GM12864 (cell line): ENCODE data around the gene DLG4.

Source experiments
- DNase-seq: peaks from one replicate; pipeline ENCODE4 v3.0.0-alpha.2; 2011; ENCODE audit warnings: low read depth
- H3K4me3 ChIP-seq: 2 replicates; pipeline ENCODE4 v1.5.1; 2011; ENCODE audit warnings: mild to moderate bottlenecking, low read depth, low read length, control low read depth
- CTCF ChIP-seq: IDR thresholded peaks from 2 replicates; pipeline ENCODE4 v1.5.1; 2011; ENCODE audit warnings: low read depth, mild to moderate bottlenecking, moderate library complexity, low read length, control low read depth, inconsistent platforms; ENCODE audit errors: missing control alignments

DLG4 gene

GRCh38 chr17:7236808-7237207 lies 17.2 kb upstream of the DLG4 start:
- no peak for DNase-seq
- no peak for TF ChIP-seq CTCF
- H3K4me3 ChIP-seq, result no peak overlapping the region

GRCh38 chr17:7235693-7236665 lies 16.3 kb upstream of the DLG4 start:
- TF ChIP-seq CTCF, result no peak
- H3K4me3 ChIP-seq, result no peak overlapping the region
- no peak for DNase-seq

GRCh38 chr17:7234083-7234951 lies 14.7 kb upstream of the DLG4 start, which contains the start of gene DVL2:
Gene DVL2 (minus strand): TSS chr17:7234517. CDS start chr17:7234262, 255 bp downstream.
- no peak for TF ChIP-seq CTCF
- peak; percentile 79 for DNase-seq
- peak within 1 kb of the TSS; percentile 92 for H3K4me3 ChIP-seq

- no peak for DNase-seq
- TF ChIP-seq CTCF, result no peak
- peak overlapping the region; percentile 92 for H3K4me3 ChIP-seq
Observed at GRCh38 chr17:7233701-7234082, 14.1 kb upstream of the DLG4 start.

- no peak for DNase-seq
- peak overlapping the region; percentile 14; the same call in 1 of the 2 replicates for H3K4me3 ChIP-seq
- TF ChIP-seq CTCF, result no peak
Observed at GRCh38 chr17:7232114-7232513, 12.5 kb upstream of the DLG4 start.

- no peak for TF ChIP-seq CTCF
- no peak for DNase-seq
- no peak overlapping the region for H3K4me3 ChIP-seq
Observed at GRCh38 chr17:7229504-7229903, 9.9 kb upstream of the DLG4 start.
